HUES64 (cell line): Measurements from ENCODE around the gene FDXR.
A peak's percentile ranks its signal among the peaks of the same experiment; 100 is the strongest.

Experiments used
- H3K27ac ChIP-seq: 2 replicates; pipeline ENCODE4 v1.7.0; 2013; ENCODE audit warnings: low read depth, low read length, inconsistent platforms
- H3K27me3 ChIP-seq: 2 replicates; pipeline ENCODE4 v1.6.1; 2013; ENCODE audit warnings: mild to moderate bottlenecking, low read length; ENCODE audit not compliant: insufficient read depth
- H3K36me3 ChIP-seq: 2 replicates; pipeline ENCODE4 v1.6.1; 2013; ENCODE audit warnings: mild to moderate bottlenecking, low read length; ENCODE audit not compliant: insufficient read depth
- H3K4me1 ChIP-seq: 2 replicates; pipeline ENCODE4 v1.6.1; 2013; ENCODE audit warnings: mild to moderate bottlenecking, low read length, moderate library complexity; ENCODE audit not compliant: insufficient read depth
- H3K4me3 ChIP-seq: 2 replicates; pipeline ENCODE4 v1.5.1; 2013; ENCODE audit warnings: mild to moderate bottlenecking, low read length, moderate library complexity
- H3K9ac ChIP-seq: 2 replicates; pipeline ENCODE4 v1.6.1; 2013; ENCODE audit warnings: mild to moderate bottlenecking, low read depth, low read length
- H3K9me3 ChIP-seq: 2 replicates; pipeline ENCODE4 v1.6.1; 2013; ENCODE audit warnings: low read depth, low read length; ENCODE audit not compliant: insufficient read depth
- WGBS: fragments of 150-250, 120-280 bp; methylation state at CpG from one replicate; pipeline ENCODE4 v1.1.7; 2013; ENCODE audit warnings: missing lambda C conversion rate; 5-methylcytosine and 5-hydroxymethylcytosine counted together

Gene FDXR

DNA sequence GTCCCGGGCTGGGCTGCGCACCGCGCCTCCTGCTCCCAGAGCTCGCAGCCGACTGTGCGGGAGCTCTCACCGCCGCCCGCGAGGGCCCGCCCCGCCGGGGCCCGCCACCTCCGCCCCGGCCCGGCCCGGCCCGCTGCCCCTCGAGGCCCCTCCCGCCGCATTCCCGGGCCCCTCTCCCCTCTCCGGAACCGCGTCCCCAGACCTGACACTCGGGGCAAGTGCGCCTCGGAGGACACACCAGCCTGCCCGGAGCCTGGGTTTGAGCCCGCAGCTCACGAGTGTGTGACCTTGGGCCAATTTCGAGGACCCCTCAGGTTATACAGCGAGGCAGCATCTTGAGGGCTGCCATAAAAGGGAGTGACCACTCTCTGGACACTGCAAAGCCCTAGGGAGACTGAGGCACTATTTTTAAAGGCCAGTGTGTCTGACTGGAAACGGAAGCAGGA is 11.1 kb downstream of the FDXR start:
- Histone ChIP-seq H3K27ac (no peak overlapping the region), H3K9ac (no peak overlapping the region), H3K9me3 (no peaks in the 10 kb centered on the region), H3K4me1 (no peaks in the 10 kb centered on the region), H3K36me3 (peaks cover 7% of the 10 kb centered on the region), H3K4me3 (peak overlapping the region; percentile 28; the same call in 1 of the 2 replicates), H3K27me3 (peaks cover 59% of the 10 kb centered on the region)
- WGBS, result 5% methylated on average over 36 of the region's 36 CpGs

DNA sequence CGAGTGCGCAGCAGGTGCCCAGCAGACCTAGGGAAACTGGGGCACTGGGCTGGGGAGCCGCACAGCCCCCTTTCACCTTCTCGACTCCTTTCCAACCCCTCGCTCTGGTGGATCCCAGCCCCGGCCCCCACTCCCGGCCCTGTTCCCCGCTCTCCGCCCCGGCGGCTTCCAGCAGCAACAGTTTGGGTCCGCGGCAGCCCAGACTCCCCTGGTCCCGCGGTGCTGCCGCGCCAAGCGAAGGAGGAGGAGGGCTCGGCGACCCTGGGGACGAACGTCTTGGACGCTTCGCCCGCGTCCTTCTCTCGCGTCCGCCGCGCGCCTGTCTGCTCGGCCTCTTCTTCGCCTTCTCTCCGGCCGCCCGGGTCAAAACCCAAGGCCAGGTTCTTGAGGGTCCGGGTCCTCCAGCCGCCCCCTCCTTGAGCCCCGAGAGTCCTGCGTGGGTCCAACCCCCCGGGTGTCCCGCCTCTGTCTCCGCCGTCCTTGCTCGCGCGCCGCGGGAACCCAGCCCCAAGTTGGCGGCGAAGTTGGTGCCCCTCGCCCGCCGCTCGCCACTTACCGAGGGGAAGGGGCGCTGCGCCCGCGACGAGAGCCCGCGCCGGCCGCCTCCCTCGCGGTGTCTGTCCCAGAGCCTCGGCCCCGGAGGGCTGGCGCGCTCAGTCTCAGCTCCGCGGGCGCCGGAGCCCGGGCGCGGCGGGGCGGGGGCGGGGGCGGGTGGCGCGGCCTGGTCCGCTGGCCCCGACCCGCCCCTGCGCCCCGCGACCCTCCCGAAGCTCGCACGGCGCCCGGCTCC is 11.7 kb downstream of the FDXR start:
- WGBS, result 2% methylated on average over 96 of the region's 96 CpGs
- Histone ChIP-seq H3K4me3 (peak overlapping the region; percentile 42), H3K4me1 (no peaks in the 10 kb centered on the region), H3K36me3 (peaks cover 4% of the 10 kb centered on the region), H3K27me3 (peaks cover 62% of the 10 kb centered on the region), H3K27ac (no peak overlapping the region), H3K9me3 (no peaks in the 10 kb centered on the region), H3K9ac (no peak overlapping the region)

DNA sequence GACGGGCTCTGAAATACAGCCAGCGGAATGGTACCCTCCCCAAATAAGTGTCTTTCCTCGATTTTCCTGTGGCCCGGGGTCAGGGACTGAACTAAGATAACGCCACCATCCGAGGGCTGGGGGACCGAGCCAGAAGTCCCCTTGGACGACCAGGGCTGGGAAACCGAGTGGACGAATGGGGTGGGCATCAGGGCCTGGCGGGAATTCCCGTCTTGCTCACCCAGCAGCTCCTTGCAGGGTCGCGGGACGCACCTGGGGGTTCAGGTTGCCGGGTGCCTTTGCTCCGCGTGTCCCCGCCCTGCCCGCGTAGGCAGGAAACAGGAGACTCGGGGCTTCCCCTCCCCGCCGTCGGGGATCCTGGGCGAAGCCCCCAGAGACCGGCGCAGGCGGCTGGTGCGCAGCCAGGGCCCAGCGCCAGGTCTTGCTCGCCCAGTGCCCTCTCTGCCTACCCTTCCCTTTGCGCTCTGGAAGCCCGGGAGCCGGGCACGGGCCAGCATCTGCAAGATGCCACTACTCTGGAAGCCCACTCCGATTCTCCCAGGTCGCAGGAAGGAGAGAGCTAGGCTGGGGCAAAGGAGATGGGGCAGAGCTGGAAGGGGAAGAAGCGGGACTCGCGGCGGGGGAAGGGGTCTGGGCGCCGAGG is 12.4 kb downstream of the FDXR start:
- WGBS, result 8% methylated on average over 44 of the region's 44 CpGs
- no peak overlapping the region for H3K9ac ChIP-seq
- peaks cover 70% of the 10 kb centered on the region for H3K27me3 ChIP-seq
- no peaks in the 10 kb centered on the region for H3K9me3 ChIP-seq
- H3K36me3 ChIP-seq, result peaks cover 4% of the 10 kb centered on the region
- H3K27ac ChIP-seq, result no peak overlapping the region
- peak overlapping the region; percentile 42; the same call in 1 of the 2 replicates for H3K4me3 ChIP-seq
- no peaks in the 10 kb centered on the region for H3K4me1 ChIP-seq

DNA sequence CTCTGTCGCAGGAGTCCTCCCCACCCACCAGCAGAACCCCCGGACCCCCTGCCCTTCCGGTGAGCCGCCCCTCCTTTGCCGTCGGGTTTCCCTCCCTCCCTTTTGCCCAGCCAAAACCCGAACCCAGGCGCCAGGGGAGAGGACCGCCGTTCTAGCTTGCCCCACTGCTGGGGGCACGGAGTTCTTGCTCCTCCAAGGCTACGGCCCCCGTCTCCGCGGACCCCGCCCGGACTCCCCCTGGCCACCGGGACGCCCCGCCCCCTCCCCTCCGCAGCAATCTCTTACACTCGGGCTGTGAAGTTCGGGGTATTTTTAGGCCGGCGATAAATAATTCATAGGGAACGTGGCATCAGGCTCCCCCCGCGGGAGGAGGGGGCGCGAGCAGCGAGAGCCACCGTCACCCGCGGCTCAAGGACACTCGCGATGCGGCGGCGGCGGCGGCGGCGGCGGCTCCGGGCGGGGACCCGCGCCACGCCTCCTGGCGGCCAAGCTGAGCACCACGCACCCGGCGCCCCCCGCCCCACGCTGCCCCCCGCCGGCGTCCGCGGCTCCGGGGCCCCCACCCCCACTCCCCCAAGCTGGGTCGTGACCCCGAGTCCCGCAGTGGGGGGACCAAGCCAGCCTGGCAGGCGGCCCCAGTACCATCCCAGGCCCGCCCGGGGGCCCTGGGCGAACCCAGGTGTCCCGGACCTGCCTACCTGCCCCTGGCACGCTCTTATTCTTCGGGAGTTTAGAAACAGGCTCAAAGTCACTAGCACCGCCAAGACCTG is 13.2 kb downstream of the FDXR start, which contains the start of gene GRIN2C:
GRIN2C (minus strand) TSS at position 427 of the 770 bp plus-strand sequence. CDS start 4,793 bp downstream, outside the sequence.
- H3K36me3 ChIP-seq, result peaks cover 4% of the 10 kb centered on the region; the same call in 1 of the 2 replicates
- peak within 1 kb of the TSS; percentile 42; the same call in 1 of the 2 replicates for H3K4me3 ChIP-seq
- H3K9me3 ChIP-seq, result no peaks in the 10 kb centered on the region
- H3K27me3 ChIP-seq, result peaks cover 77% of the 10 kb centered on the region
- WGBS, result 5% methylated on average over 67 of the region's 72 CpGs
- no peaks in the 10 kb centered on the region for H3K4me1 ChIP-seq
- no peak within 1 kb of the TSS for H3K9ac ChIP-seq
- H3K27ac ChIP-seq, result no peak within 1 kb of the TSS

DNA sequence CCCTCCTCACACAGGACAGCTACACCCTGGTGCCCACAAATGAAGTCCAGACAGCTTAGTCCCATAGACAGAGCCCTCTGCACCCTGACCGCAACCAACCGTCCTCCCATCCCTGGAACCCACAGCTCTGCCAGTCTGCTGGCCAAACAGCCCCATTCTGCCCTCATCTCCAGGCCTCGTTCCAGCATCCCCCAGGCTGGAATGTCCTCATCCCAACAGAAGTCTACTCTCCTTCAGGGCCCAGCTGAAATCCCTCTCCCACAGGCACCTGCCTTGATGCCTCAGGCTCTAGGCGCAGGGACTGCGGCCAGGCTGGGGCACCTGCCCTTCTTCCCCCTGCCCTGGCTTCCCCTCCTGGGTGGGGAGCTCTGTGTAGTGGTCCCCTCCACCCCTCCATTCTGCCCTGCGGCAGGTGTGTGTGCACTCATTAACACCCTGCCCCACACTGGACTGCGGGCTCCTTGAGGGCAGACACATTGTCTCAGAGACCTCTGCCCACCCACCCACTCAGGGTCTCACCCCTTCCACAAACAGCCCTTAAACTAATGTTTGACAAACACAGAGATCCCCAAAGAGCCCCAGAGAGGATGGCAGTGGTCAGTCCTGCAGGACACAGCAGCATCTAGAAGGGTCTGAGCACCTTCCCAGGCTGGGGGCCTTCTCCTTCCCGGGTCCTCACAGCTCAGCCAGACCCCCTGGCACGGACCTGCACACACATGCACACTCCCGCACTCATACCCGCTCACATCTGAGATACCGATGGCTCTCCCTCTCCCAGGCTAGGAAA is 13.9 kb downstream of the FDXR start:
- H3K36me3 ChIP-seq, result peaks cover 2% of the 10 kb centered on the region; the same call in 1 of the 2 replicates
- H3K27me3 ChIP-seq, result peaks cover 84% of the 10 kb centered on the region
- 60% methylated on average over 12 of the region's 12 CpGs for WGBS
- no peaks in the 10 kb centered on the region for H3K9me3 ChIP-seq
- no peak overlapping the region for H3K4me3 ChIP-seq
- H3K9ac ChIP-seq, result no peak overlapping the region
- no peaks in the 10 kb centered on the region for H3K4me1 ChIP-seq
- H3K27ac ChIP-seq, result no peak overlapping the region

DNA sequence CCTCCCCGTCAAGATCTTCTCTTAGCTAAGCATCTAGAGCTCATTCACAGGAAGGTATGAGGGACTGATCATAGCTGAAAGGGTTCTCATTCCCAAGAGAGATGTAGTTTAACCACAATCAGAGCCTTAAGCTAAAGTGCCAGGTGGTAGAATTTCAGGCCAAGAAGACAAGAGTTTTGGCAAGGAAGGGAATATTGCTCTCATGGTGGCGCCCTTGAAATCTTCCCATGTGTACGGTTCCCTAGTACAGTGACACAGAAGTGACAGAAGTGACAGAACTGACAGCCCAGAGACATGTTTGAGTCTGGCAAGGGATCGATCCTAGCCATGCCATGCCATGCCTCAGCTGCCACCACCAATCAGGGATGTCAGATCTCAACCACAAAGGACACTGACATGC is 15.6 kb downstream of the FDXR start:
- Histone ChIP-seq H3K4me1 (peaks cover 4% of the 10 kb centered on the region; the same call in 1 of the 2 replicates), H3K9me3 (no peaks in the 10 kb centered on the region), H3K27me3 (peaks cover 95% of the 10 kb centered on the region), H3K4me3 (no peak overlapping the region), H3K36me3 (no peaks in the 10 kb centered on the region), H3K27ac (no peak overlapping the region), H3K9ac (no peak overlapping the region)
- 83% methylated on average over 4 of the region's 4 CpGs for WGBS

DNA sequence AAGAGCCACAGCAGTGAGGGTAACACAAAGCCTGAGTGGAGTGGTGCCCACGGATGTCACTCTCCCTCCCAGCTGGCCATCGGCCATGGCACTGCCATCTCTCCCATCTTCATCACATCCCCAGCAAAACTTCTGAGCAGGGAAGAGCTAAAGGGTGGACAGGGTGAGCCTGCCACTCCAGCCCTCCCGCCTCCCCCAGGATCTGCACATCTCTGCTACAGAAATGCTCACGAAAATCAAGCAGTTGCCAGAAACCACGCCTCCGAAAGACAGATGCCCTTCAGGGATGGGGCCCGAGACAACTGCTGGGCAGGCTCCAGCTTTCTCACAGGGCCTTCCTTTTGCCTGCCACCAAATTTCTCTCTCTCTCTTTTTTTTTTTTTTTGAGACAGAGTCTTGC is 16.7 kb downstream of the FDXR start:
- Histone ChIP-seq H3K4me3 (no peak overlapping the region), H3K9me3 (no peaks in the 10 kb centered on the region), H3K9ac (no peak overlapping the region), H3K27ac (no peak overlapping the region), H3K36me3 (no peaks in the 10 kb centered on the region), H3K4me1 (peaks cover 4% of the 10 kb centered on the region; the same call in 1 of the 2 replicates), H3K27me3 (peaks cover 95% of the 10 kb centered on the region)
- WGBS, result 87% methylated on average over 7 of the region's 7 CpGs

DNA sequence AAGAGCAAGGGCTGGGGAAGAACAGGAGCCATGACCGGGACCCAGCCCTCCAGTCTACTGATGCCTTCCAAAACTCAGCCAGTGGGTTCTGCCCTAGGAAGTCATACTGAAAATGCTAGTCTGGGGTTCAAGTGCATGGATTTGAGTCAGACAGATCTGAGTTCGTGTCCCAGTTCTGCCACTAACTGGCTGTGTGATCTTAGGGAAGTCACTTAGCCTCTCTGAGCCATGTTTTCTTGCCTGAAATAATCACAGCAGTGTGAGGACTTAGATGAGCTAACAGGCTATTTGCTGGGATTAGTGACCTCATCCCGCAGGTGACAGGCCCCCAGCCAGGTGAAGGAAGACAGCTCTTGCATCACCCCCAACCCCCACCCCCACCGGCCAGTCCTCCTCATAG is 17.5 kb downstream of the FDXR start:
- Histone ChIP-seq H3K4me3 (no peak overlapping the region), H3K4me1 (peaks cover 4% of the 10 kb centered on the region; the same call in 1 of the 2 replicates), H3K27ac (no peak overlapping the region), H3K9me3 (no peaks in the 10 kb centered on the region), H3K36me3 (no peaks in the 10 kb centered on the region), H3K9ac (no peak overlapping the region), H3K27me3 (peaks cover 95% of the 10 kb centered on the region)
- 86% methylated on average over 4 of the region's 4 CpGs for WGBS

DNA sequence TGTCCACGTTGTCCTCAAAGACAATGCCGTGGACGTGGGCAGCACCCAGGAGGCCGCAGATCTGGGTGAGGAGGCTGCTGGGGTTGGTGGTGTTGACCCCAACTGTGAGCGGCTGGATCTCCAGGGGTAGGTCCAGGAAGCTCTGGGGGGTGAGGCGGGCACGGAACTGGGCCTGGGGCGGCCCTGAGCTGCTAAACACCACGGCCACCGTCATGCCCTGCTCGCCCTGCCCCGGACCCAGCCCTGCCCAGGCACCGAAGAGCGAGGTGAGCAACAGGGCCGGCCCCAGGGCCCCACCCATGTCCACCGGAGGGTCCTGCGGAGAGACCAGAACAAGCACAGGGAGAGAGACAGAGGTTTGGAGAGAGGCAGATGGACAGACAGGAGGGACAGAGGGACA is 18.0 kb downstream of the FDXR start:
- 91% methylated on average over 17 of the region's 17 CpGs for WGBS
- Histone ChIP-seq H3K4me3 (no peak overlapping the region), H3K9ac (no peak overlapping the region), H3K27ac (no peak overlapping the region), H3K36me3 (no peaks in the 10 kb centered on the region), H3K4me1 (peaks cover 4% of the 10 kb centered on the region; the same call in 1 of the 2 replicates), H3K9me3 (no peaks in the 10 kb centered on the region), H3K27me3 (peaks cover 95% of the 10 kb centered on the region)

DNA sequence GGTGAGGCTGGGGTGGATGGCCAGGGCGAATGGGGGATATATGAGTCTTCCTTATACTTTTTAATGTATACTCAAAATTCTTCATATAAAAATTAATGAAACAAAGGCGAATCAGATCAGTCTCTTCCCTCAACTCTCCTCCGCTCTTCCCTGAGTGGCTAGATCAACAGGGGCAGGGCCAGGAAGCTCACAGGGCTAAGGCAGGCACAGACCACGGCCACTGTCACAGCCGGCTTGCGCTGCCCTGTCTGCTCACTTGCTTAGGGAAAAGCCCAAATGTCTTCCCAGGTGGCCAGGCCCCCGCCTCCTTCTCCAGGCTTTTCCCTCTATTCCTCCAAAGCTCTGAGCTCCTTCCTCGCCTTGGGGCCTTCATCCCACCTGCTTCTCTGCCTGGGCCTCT is 19.1 kb downstream of the FDXR start:
- Histone ChIP-seq H3K27ac (no peak overlapping the region), H3K36me3 (no peaks in the 10 kb centered on the region), H3K27me3 (peaks cover 96% of the 10 kb centered on the region), H3K9me3 (no peaks in the 10 kb centered on the region), H3K9ac (no peak overlapping the region), H3K4me3 (no peak overlapping the region), H3K4me1 (peaks cover 4% of the 10 kb centered on the region; the same call in 1 of the 2 replicates)
- 88% methylated on average over 7 of the region's 8 CpGs for WGBS
